H9 (cell line): ENCODE data around the gene CDH4. TPM values are rescaled to one million over a fixed set of nuclear protein-coding genes. Genes with fewer than 3 reads are reported as not detected.

Source experiments
- DNase-seq: peaks from one replicate; pipeline ENCODE4 v3.0.0-alpha.2; 2017
- H2AFZ ChIP-seq: one replicate; pipeline ENCODE4 v1.6.1; 2013; ENCODE audit warnings: mild to moderate bottlenecking, low read length, control low read depth, moderate library complexity
- H2AK5ac ChIP-seq: 2 replicates; pipeline ENCODE4 v1.6.1; 2013; ENCODE audit warnings: low read length, control low read depth, mixed read lengths; ENCODE audit not compliant: insufficient read length
- H2BK120ac ChIP-seq: one replicate; pipeline ENCODE4 v1.6.1; 2013; ENCODE audit warnings: low read depth, mild to moderate bottlenecking, low read length, control low read depth, inconsistent platforms; ENCODE audit not compliant: poor library complexity, severe bottlenecking
- H2BK12ac ChIP-seq: 2 replicates; pipeline ENCODE4 v1.6.1; 2013; ENCODE audit warnings: low read length, control low read depth, mixed read lengths, low read depth; ENCODE audit not compliant: insufficient read length
- H2BK15ac ChIP-seq: 2 replicates; pipeline ENCODE4 v1.6.1; 2013; ENCODE audit warnings: low read depth, low read length, control low read depth
- H2BK20ac ChIP-seq: one replicate; pipeline ENCODE4 v1.6.1; 2013; ENCODE audit warnings: low read depth, mild to moderate bottlenecking, low read length, control low read depth, inconsistent platforms; ENCODE audit not compliant: poor library complexity, severe bottlenecking
- H2BK5ac ChIP-seq: 2 replicates; pipeline ENCODE4 v1.6.1; 2013; ENCODE audit warnings: low read length, control low read depth, mixed read lengths; ENCODE audit not compliant: insufficient read length
- H3K14ac ChIP-seq: 2 replicates; pipeline ENCODE4 v1.6.1; 2013; ENCODE audit warnings: low read length, control low read depth; ENCODE audit not compliant: insufficient read depth
- H3K18ac ChIP-seq: 2 replicates; pipeline ENCODE4 v1.6.1; 2013; ENCODE audit warnings: low read depth, mild to moderate bottlenecking, mixed read lengths, low read length, control low read depth; ENCODE audit not compliant: insufficient read length
- H3K23ac ChIP-seq: 2 replicates; pipeline ENCODE4 v1.6.1; 2013; ENCODE audit warnings: low read length, control low read depth, mixed read lengths, low read depth; ENCODE audit not compliant: insufficient read length
- H3K23me2 ChIP-seq: 2 replicates; pipeline ENCODE4 v1.6.1; 2013; ENCODE audit warnings: low read depth, mild to moderate bottlenecking, mixed read lengths, low read length, control low read depth; ENCODE audit not compliant: insufficient read length, poor library complexity, severe bottlenecking
- H3K27ac ChIP-seq: 2 replicates; pipeline ENCODE4 v1.5.1; 2013; ENCODE audit warnings: low read length, control low read depth, mixed read lengths, low read depth; ENCODE audit not compliant: insufficient read length
- H3K27me3 ChIP-seq: 2 replicates; pipeline ENCODE4 v1.6.1; 2013; ENCODE audit warnings: low read length, control low read depth, inconsistent platforms; ENCODE audit not compliant: insufficient read depth
- H3K4ac ChIP-seq: 2 replicates; pipeline ENCODE4 v1.6.1; 2013; ENCODE audit warnings: low read depth, mild to moderate bottlenecking, control low read depth, inconsistent platforms, low read length, moderate library complexity
- H3K4me1 ChIP-seq: 2 replicates; pipeline ENCODE4 v1.6.1; 2013; ENCODE audit warnings: low read length, control low read depth, inconsistent platforms; ENCODE audit not compliant: insufficient read depth
- H3K4me2 ChIP-seq: 2 replicates; pipeline ENCODE4 v1.6.1; 2013; ENCODE audit warnings: low read length, control low read depth, mixed read lengths; ENCODE audit not compliant: insufficient read length, insufficient read depth
- H3K56ac ChIP-seq: 2 replicates; pipeline ENCODE4 v1.6.1; 2013; ENCODE audit warnings: low read depth, mild to moderate bottlenecking, mixed read lengths, low read length, control low read depth; ENCODE audit not compliant: insufficient read length
- H3K79me1 ChIP-seq: 2 replicates; pipeline ENCODE4 v1.6.1; 2013; ENCODE audit warnings: low read depth, mild to moderate bottlenecking, moderate library complexity, low read length, control low read depth, inconsistent platforms; ENCODE audit not compliant: insufficient read depth, poor library complexity, severe bottlenecking
- H3K79me2 ChIP-seq: 2 replicates; pipeline ENCODE4 v1.6.1; 2013; ENCODE audit warnings: low read length, control low read depth, inconsistent platforms; ENCODE audit not compliant: insufficient read depth
- H3K9ac ChIP-seq: 2 replicates; pipeline ENCODE4 v1.6.1; 2013; ENCODE audit warnings: low read length, control low read depth, mixed read lengths; ENCODE audit not compliant: insufficient read length; ENCODE audit errors: extremely low read depth
- H3K9me3 ChIP-seq: one replicate; pipeline ENCODE4 v1.6.1; 2013; ENCODE audit warnings: low read depth, low read length, inconsistent platforms; ENCODE audit not compliant: control insufficient read depth
- H3T11ph ChIP-seq: one replicate; pipeline ENCODE4 v1.6.1; 2013; ENCODE audit warnings: mild to moderate bottlenecking, low read length, control low read depth, inconsistent platforms
- H4K20me1 ChIP-seq: one replicate; pipeline ENCODE4 v1.6.1; 2013; ENCODE audit not compliant: control insufficient read depth, insufficient read length, insufficient read depth
- H4K5ac ChIP-seq: 2 replicates; pipeline ENCODE4 v1.6.1; 2013; ENCODE audit warnings: low read depth, mild to moderate bottlenecking, mixed read lengths, low read length, control low read depth; ENCODE audit not compliant: insufficient read length
- H4K8ac ChIP-seq: replicated peaks from 2 replicates; pipeline ENCODE4 v1.6.1; 2013; ENCODE audit warnings: low read length, control low read depth, mixed read lengths, low read depth; ENCODE audit not compliant: insufficient read length
- H4K91ac ChIP-seq: 2 replicates; pipeline ENCODE4 v1.6.1; 2013; ENCODE audit warnings: low read depth, mild to moderate bottlenecking, moderate library complexity, mixed read lengths, low read length, control low read depth; ENCODE audit not compliant: insufficient read length
- H3K27ac Mint-ChIP-seq, 3 experiments: 2 replicates in 2 of 3; 3 replicates in 1 of 3; pipeline ENCODE4 v1.8.0; 2020 to 2021; ENCODE audit warnings: mixed read lengths in 3 of 3, mild to moderate bottlenecking in 1 of 3, moderate library complexity in 1 of 3
- H3K27me3 Mint-ChIP-seq: 2 replicates; pipeline ENCODE4 v1.8.0; 2021; ENCODE audit warnings: low read depth, mild to moderate bottlenecking, moderate library complexity, mixed read lengths
- H3K36me3 Mint-ChIP-seq, 3 experiments: 2 replicates in 2 of 3; 3 replicates in 1 of 3; pipeline ENCODE4 v1.8.0; 2020 to 2021; ENCODE audit warnings: low read depth in 3 of 3, mixed read lengths in 3 of 3; ENCODE audit not compliant: insufficient read depth in 1 of 3
- H3K4me1 Mint-ChIP-seq, 2 experiments: 2 replicates each; pipeline ENCODE4 v1.8.0; 2020; ENCODE audit warnings: mixed read lengths in 2 of 2
- H3K4me3 Mint-ChIP-seq, 2 experiments: 2 replicates in 1 of 2; 3 replicates in 1 of 2; pipeline ENCODE4 v1.8.0; 2020 to 2021; ENCODE audit warnings: mild to moderate bottlenecking in 2 of 2, mixed read lengths in 2 of 2, moderate library complexity in 1 of 2
- H3K9me3 Mint-ChIP-seq, 2 experiments: 2 replicates in 1 of 2; 3 replicates in 1 of 2; pipeline ENCODE4 v1.8.0; 2020; ENCODE audit warnings: mild to moderate bottlenecking in 2 of 2, mixed read lengths in 2 of 2, moderate library complexity in 1 of 2
- WGBS: extraction: QIAGEN DNeasy Blood & Tissue Kit; methylation state at CpG from one replicate; pipeline ENCODE4 v1.1.7; 2013; ENCODE audit warnings: missing lambda C conversion rate, low lambda C conversion rate, mixed read lengths; ENCODE audit not compliant: insufficient read length; ENCODE audit errors: extremely low coverage; 5-methylcytosine and 5-hydroxymethylcytosine counted together
- total RNA-seq: library from RNA; stranded (reverse); gene quantifications from 2 replicates; pipeline ENCODE4 v1.2.1, GENCODE V29; 2021
- TF ChIP-seq, protein P1 (sequence below): fragments of 200-600 bp; sonication (generic); conservative IDR thresholded peaks from 3 replicates; pipeline ENCODE4 v1.8.0; 2021; ENCODE audit warnings: antibody characterized with exemption, mild to moderate bottlenecking

The CDH4 gene
- total RNA-seq, 1 experiment from 2014 or later, result 3.0 TPM

DNA sequence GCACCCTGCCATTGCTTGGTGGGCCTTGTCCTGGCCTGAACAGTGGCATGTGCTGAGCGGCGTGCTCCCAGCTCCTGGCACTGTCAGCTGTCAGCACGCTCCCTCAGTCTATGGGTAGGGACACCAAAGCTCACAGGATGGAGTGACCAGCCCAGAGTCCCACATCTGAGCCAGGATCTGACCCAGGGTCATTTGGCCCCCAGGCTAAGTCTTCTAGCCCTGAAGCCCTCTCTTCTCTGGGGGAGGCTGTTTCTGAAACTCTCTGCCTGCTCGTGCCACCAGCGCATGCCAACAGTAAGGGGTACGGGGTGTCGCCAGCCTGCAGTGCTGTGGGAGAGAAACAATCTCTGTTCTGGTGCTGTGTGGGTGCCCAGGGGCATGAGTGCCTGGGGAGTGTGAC is 37.1 kb downstream of the CDH4 start:
- Histone ChIP-seq H3K14ac (no peak overlapping the region), H2AFZ (no peak overlapping the region), H2BK15ac (no peak overlapping the region), H2BK12ac (no peak overlapping the region), H4K8ac (no peak overlapping the region), H3K79me2 (no peaks in the 10 kb centered on the region), H3K9ac (no peak overlapping the region), H2BK120ac (no peak overlapping the region), H3K56ac (no peak overlapping the region), H2BK5ac (no peak overlapping the region), H3K18ac (no peak overlapping the region), H3K4me2 (no peak overlapping the region), H3T11ph (no peak overlapping the region), H3K27me3 (peaks cover 3% of the 10 kb centered on the region), H2AK5ac (no peak overlapping the region), H3K23ac (no peak overlapping the region), H3K4me1 (no peaks in the 10 kb centered on the region), H4K91ac (no peak overlapping the region), H4K5ac (no peak overlapping the region), H4K20me1 (no peaks in the 10 kb centered on the region), H3K9me3 (no peaks in the 10 kb centered on the region), H3K23me2 (no peaks in the 10 kb centered on the region), H3K4ac (no peak overlapping the region), H3K79me1 (no peaks in the 10 kb centered on the region), H2BK20ac (no peak overlapping the region), H3K27ac (no peak overlapping the region)
- Mint-ChIP-seq H3K4me3 (no peak overlapping the region), H3K36me3 (no peaks in the 10 kb centered on the region; a peak in 3 of 7 replicates), H3K27ac (no peak overlapping the region), H3K4me1 (peaks cover 3% of the 10 kb centered on the region in 2 experiments; a peak in 1 of 4 replicates), H3K9me3 (peaks cover 0 to 8% of the 10 kb centered on the region in 2 experiments; a peak in 2 of 5 replicates), H3K27me3 (peaks cover 27% of the 10 kb centered on the region)
- DNase-seq, result no peak
- TF ChIP-seq, protein P1, sequence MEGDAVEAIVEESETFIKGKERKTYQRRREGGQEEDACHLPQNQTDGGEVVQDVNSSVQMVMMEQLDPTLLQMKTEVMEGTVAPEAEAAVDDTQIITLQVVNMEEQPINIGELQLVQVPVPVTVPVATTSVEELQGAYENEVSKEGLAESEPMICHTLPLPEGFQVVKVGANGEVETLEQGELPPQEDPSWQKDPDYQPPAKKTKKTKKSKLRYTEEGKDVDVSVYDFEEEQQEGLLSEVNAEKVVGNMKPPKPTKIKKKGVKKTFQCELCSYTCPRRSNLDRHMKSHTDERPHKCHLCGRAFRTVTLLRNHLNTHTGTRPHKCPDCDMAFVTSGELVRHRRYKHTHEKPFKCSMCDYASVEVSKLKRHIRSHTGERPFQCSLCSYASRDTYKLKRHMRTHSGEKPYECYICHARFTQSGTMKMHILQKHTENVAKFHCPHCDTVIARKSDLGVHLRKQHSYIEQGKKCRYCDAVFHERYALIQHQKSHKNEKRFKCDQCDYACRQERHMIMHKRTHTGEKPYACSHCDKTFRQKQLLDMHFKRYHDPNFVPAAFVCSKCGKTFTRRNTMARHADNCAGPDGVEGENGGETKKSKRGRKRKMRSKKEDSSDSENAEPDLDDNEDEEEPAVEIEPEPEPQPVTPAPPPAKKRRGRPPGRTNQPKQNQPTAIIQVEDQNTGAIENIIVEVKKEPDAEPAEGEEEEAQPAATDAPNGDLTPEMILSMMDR, result no peak
- no CpG with 5 or more reads among the region's 7 CpGs for WGBS
